ENCODE data around the gene FAM120AOS. TPM values are rescaled to one million over a fixed set of nuclear protein-coding genes. Genes with fewer than 3 reads are reported as not detected.

The FAM120AOS gene
- total RNA-seq, 2 experiments from 2014 or later = 45.6 to 50.3 TPM

DNA sequence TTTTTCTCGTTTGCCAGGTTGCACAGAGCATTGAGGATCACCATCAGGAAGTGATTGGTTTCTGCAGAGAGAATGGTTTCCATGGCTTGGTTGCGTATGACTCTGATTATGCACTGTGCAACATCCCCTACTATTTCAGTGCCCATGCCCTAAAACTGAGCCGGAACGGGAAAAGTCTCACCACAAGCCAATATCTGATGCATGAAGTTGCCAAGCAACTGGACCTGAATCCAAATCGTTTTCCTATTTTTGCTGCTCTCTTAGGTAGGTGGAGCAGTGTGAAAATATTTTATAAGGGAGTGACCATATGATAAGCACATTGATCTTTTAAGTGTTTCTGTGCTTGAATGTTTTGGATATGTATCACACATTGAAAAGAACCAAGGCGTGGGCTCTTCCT, 17.7 kb upstream of the FAM120AOS start:
- Mint-ChIP-seq H3K27ac (no peak overlapping the region), H3K27me3 (no peaks in the 10 kb centered on the region), H3K36me3 (ENCODE audit: low read depth) (peaks cover 49% of the 10 kb centered on the region), H3K9me3 (no peaks in the 10 kb centered on the region), H3K4me1 (ENCODE audit: low read depth) (peaks cover 69% of the 10 kb centered on the region), H3K4me3 (no peak overlapping the region)
- no peak overlapping the region for H3K4me3 ChIP-seq (ENCODE audit: low read length)
- ChIA-PET CTCF (no interaction called here), POLR2A (interaction anchor here (0.9 kb wide), 1 partner anchor 90 kb away, joined by 3 read pairs; no protein-coding TSS in a partner anchor)
- no peak overlapping the region for H3K27ac ChIP-seq (ENCODE audit: low read depth in 1 of 2, low read length in 2 of 2)
- H3K4me1 ChIP-seq (ENCODE audit: insufficient read depth, low read length) = peaks cover 27% of the 10 kb centered on the region
- no peaks in the 10 kb centered on the region for H3K9me3 ChIP-seq (ENCODE audit: control insufficient read depth in 1 of 2, insufficient read depth in 1 of 2, low read length in 2 of 2)
- ATAC-seq (ENCODE audit: poor library complexity) = no peak
- TF ChIP-seq, protein P1, sequence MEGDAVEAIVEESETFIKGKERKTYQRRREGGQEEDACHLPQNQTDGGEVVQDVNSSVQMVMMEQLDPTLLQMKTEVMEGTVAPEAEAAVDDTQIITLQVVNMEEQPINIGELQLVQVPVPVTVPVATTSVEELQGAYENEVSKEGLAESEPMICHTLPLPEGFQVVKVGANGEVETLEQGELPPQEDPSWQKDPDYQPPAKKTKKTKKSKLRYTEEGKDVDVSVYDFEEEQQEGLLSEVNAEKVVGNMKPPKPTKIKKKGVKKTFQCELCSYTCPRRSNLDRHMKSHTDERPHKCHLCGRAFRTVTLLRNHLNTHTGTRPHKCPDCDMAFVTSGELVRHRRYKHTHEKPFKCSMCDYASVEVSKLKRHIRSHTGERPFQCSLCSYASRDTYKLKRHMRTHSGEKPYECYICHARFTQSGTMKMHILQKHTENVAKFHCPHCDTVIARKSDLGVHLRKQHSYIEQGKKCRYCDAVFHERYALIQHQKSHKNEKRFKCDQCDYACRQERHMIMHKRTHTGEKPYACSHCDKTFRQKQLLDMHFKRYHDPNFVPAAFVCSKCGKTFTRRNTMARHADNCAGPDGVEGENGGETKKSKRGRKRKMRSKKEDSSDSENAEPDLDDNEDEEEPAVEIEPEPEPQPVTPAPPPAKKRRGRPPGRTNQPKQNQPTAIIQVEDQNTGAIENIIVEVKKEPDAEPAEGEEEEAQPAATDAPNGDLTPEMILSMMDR (IDR thresholded peaks at IDR 0.05) = no peak
- H3K36me3 ChIP-seq (ENCODE audit: insufficient read depth, low read length) = peaks cover 18% of the 10 kb centered on the region
- intact Hi-C loops (cut with DNase I, micrococcal nuclease) = no loop called here
- no peaks in the 10 kb centered on the region for H3K27me3 ChIP-seq (ENCODE audit: control insufficient read depth in 1 of 2, insufficient read depth in 2 of 2, low read length in 2 of 2)
- DNase-seq = no peak

DNA sequence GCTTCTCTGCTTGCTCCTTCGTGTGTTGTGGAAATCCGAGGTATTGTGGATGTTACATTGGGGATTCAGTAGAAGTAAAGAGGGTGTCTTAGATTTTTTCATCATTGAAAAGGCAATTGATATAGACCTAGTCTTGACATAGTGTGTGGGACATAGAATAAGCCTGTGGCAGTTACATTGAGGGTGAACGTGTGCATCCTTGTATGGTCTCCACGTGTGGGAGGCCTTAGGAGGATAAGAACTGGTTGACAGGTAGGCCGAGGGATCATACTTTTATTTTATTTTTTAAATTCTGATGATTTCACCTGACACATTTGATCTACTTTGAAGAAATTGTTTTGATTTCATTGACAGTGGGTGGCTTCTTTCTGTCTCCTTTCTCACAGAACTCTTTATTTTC, 17.0 kb upstream of the FAM120AOS start:
- no peak overlapping the region for H3K4me3 ChIP-seq (ENCODE audit: low read length)
- Mint-ChIP-seq H3K9me3 (no peaks in the 10 kb centered on the region), H3K4me1 (ENCODE audit: low read depth) (peaks cover 69% of the 10 kb centered on the region), H3K36me3 (ENCODE audit: low read depth) (peaks cover 42% of the 10 kb centered on the region), H3K4me3 (no peak overlapping the region), H3K27ac (no peak overlapping the region), H3K27me3 (no peaks in the 10 kb centered on the region)
- DNase-seq (no peak), ATAC-seq (ENCODE audit: poor library complexity) (no peak)
- intact Hi-C loops (cut with DNase I, micrococcal nuclease) = no loop called here
- H3K27me3 ChIP-seq (ENCODE audit: control insufficient read depth in 1 of 2, insufficient read depth in 2 of 2, low read length in 2 of 2) = no peaks in the 10 kb centered on the region
- no peak overlapping the region for H3K27ac ChIP-seq (ENCODE audit: low read depth in 1 of 2, low read length in 2 of 2)
- no peaks in the 10 kb centered on the region for H3K9me3 ChIP-seq (ENCODE audit: control insufficient read depth in 1 of 2, insufficient read depth in 1 of 2, low read length in 2 of 2)
- TF ChIP-seq, protein P1 (IDR thresholded peaks at IDR 0.05) = no peak
- peaks cover 18% of the 10 kb centered on the region for H3K36me3 ChIP-seq (ENCODE audit: insufficient read depth, low read length)
- ChIA-PET POLR2A (interaction anchor here (0.9 kb wide), 1 partner anchor 91 kb away, joined by 3 read pairs; no protein-coding TSS in a partner anchor), CTCF (no interaction called here)
- H3K4me1 ChIP-seq (ENCODE audit: insufficient read depth, low read length) = peaks cover 34% of the 10 kb centered on the region

DNA sequence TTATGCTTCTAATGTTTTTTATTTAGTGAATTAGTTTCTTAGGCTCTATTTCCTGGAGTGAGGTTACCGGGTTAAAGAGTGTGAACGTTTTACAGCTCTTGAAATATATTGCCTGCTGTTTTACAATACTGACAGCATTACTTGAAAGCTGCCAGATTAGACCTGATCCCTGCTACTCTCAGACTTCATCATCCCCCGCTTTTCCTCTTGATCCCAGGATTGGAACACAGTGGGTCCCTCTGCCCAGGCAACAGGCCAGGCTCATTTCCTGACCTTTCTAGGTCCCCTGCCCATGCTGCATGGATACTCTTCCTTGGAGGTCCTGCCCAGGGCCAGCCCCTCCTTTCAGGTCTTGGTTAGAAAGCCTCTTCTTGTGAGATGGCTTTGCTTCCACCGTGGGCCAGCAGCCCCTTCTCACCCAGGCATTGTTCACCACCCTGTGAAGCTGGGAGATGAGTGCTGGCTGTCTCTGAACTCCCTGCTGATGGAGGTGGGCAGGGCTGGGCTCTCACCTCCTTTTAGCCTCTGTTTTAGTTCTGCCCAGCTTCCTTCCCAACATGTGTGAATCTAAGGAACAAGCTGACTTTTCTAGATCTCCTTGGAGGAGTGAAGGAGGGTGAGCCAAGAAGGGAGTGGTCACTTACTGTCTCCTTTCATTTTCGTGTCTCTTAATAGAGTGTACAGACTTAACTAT, 15.5 kb upstream of the FAM120AOS start:
- TF ChIP-seq, protein P1 (IDR thresholded peaks at IDR 0.05) = no peak
- ATAC-seq (ENCODE audit: poor library complexity) (no peak), DNase-seq (no peak)
- H3K27ac ChIP-seq (ENCODE audit: low read depth in 1 of 2, low read length in 2 of 2) = no peak overlapping the region
- Mint-ChIP-seq H3K4me3 (peak overlapping the region; percentile 30), H3K9me3 (no peaks in the 10 kb centered on the region), H3K27ac (peak overlapping the region; percentile 56), H3K36me3 (ENCODE audit: low read depth) (peaks cover 27% of the 10 kb centered on the region), H3K4me1 (ENCODE audit: low read depth) (peaks cover 81% of the 10 kb centered on the region), H3K27me3 (no peaks in the 10 kb centered on the region)
- ChIA-PET CTCF (interaction anchor here (1.5 kb wide), 1 partner anchor 314 kb away, joined by 3 read pairs; no protein-coding TSS in a partner anchor), POLR2A (no interaction called here)
- no peak overlapping the region for H3K4me3 ChIP-seq (ENCODE audit: low read length)
- no peaks in the 10 kb centered on the region for H3K9me3 ChIP-seq (ENCODE audit: control insufficient read depth in 1 of 2, insufficient read depth in 1 of 2, low read length in 2 of 2)
- no peaks in the 10 kb centered on the region for H3K27me3 ChIP-seq (ENCODE audit: control insufficient read depth in 1 of 2, insufficient read depth in 2 of 2, low read length in 2 of 2)
- intact Hi-C loops (cut with DNase I, micrococcal nuclease) = no loop called here
- H3K4me1 ChIP-seq (ENCODE audit: insufficient read depth, low read length) = peaks cover 43% of the 10 kb centered on the region
- peaks cover 14% of the 10 kb centered on the region for H3K36me3 ChIP-seq (ENCODE audit: insufficient read depth, low read length)
